Endothelial cell of umbilical vein (primary cell): ENCODE measurements around the gene TRAPPC14. TPM values are rescaled to one million over a fixed set of nuclear protein-coding genes. Genes with fewer than 3 reads are reported as not detected.

Experiments
- BruUV-seq: library from RNA; stranded (reverse); fragments of 400-500 nt; replicated peaks from 2 replicates; lab custom pipeline; 2021; lab: Mats Ljungman, UMichigan
- CTCF ChIA-PET: fragments of 300-600, 350-600 bp; sonication (Branson Sonifier 250); formaldehyde crosslinking; loops from one replicate; lab custom pipeline; 2021; ENCODE audit warnings: antibody characterized with exemption, inconsistent platforms; lab: Charles Lee
- POLR2A ChIA-PET: fragments of 300-600, 350-600 bp; sonication (Branson Sonifier 250); formaldehyde crosslinking; loops from one replicate; lab custom pipeline; 2021; ENCODE audit warnings: antibody characterized with exemption, inconsistent platforms; lab: Charles Lee
- DNase-seq: peaks from one replicate; pipeline ENCODE4 v3.0.0-alpha.2; 2011; ENCODE audit warnings: low read depth, low spot score
- FAIRE-seq: peaks from 2 replicates; lab custom pipeline; 2011; peaks lifted over from hg19 to GRCh38; lab: Jason Lieb, UNC
- H2AFZ ChIP-seq: 2 replicates; pipeline ENCODE4 v1.6.0; 2012; ENCODE audit warnings: low read depth, low read length, control low read depth, inconsistent platforms
- H3K27ac ChIP-seq: 2 replicates; pipeline ENCODE4 v1.5.1; 2011; ENCODE audit warnings: low read depth, mild to moderate bottlenecking, control low read depth, low read length, moderate library complexity; ENCODE audit not compliant: insufficient read depth
- H3K27me3 ChIP-seq, 2 experiments: 2 replicates each; pipeline versions ENCODE4 v1.6.0 to v1.6.1; 2011; ENCODE audit warnings: low read length in 2 of 2, mixed read lengths in 1 of 2; ENCODE audit not compliant: control insufficient read depth in 2 of 2, insufficient read depth in 2 of 2
- H3K36me3 ChIP-seq, 2 experiments: 2 replicates in 1 of 2; 3 replicates in 1 of 2; pipeline ENCODE4 v1.5.1; 2011; ENCODE audit warnings: low read length in 2 of 2, mild to moderate bottlenecking in 1 of 2, moderate library complexity in 1 of 2; ENCODE audit not compliant: control insufficient read depth in 2 of 2, insufficient read depth in 2 of 2; ENCODE audit errors: extremely low read depth in 1 of 2
- H3K4me1 ChIP-seq: 3 replicates; pipeline ENCODE4 v1.5.1; 2011; ENCODE audit warnings: mild to moderate bottlenecking, low read length; ENCODE audit not compliant: control insufficient read depth, insufficient read depth; ENCODE audit errors: extremely low read depth
- H3K4me2 ChIP-seq: 2 replicates; pipeline ENCODE4 v1.6.1; 2011; ENCODE audit warnings: low read length, control low read depth, mixed read lengths; ENCODE audit not compliant: insufficient read depth
- H3K4me3 ChIP-seq, 3 experiments: fragments of 200-600 bp in 1 of 3; sonication (generic), shearing (Covaris generic) in 1 of 3; replicated peaks in 1 of 3; 2 replicates each; pipeline ENCODE4 v1.5.1; 2011 to 2016; ENCODE audit warnings: control low read depth in 3 of 3, low read length in 3 of 3, mild to moderate bottlenecking in 2 of 3, inconsistent platforms in 1 of 3, low read depth in 1 of 3, moderate library complexity in 1 of 3; ENCODE audit not compliant: insufficient read depth in 1 of 3
- H3K79me2 ChIP-seq: 2 replicates; pipeline ENCODE4 v1.6.0; 2012; ENCODE audit warnings: low read length, inconsistent platforms; ENCODE audit not compliant: control insufficient read depth, insufficient read depth
- H3K9ac ChIP-seq: replicated peaks from 2 replicates; pipeline ENCODE3; 2011; ENCODE audit warnings: low read length, control low read depth; ENCODE audit not compliant: insufficient read depth; ENCODE audit errors: extremely low read depth
- H3K9me1 ChIP-seq: replicated peaks from 3 replicates; pipeline ENCODE4 v1.6.0; 2011; ENCODE audit warnings: mild to moderate bottlenecking, low read length; ENCODE audit not compliant: control insufficient read depth, insufficient read depth; ENCODE audit errors: extremely low read depth
- H3K9me3 ChIP-seq: replicated peaks from 2 replicates; pipeline ENCODE4 v1.5.1; 2012; ENCODE audit warnings: low read length, inconsistent platforms; ENCODE audit not compliant: control insufficient read depth, insufficient read depth
- H4K20me1 ChIP-seq: replicated peaks from 2 replicates; pipeline ENCODE3; 2011; ENCODE audit warnings: mild to moderate bottlenecking, low read length; ENCODE audit not compliant: control insufficient read depth, insufficient read depth; ENCODE audit errors: extremely low read depth
- EZH2 ChIP-seq: IDR thresholded peaks from 2 replicates; pipeline ENCODE4 v1.6.1; 2012; ENCODE audit warnings: borderline replicate concordance, low read depth, mild to moderate bottlenecking, moderate library complexity, low read length, inconsistent platforms; ENCODE audit not compliant: severe bottlenecking
- FOS ChIP-seq: IDR thresholded peaks from 2 replicates; pipeline ENCODE4 v1.6.1; 2011; ENCODE audit warnings: mild to moderate bottlenecking, low read length, moderate library complexity, borderline replicate concordance; ENCODE audit not compliant: insufficient read depth
- GATA2 ChIP-seq: IDR thresholded peaks from 2 replicates; pipeline ENCODE4 v1.7.0; 2011; ENCODE audit warnings: low read depth, mild to moderate bottlenecking, moderate library complexity, mixed read lengths, low read length; ENCODE audit not compliant: insufficient read length, insufficient read depth
- JUN ChIP-seq: IDR thresholded peaks from 2 replicates; pipeline ENCODE4 v1.6.1; 2011; ENCODE audit warnings: borderline replicate concordance, low read depth; ENCODE audit not compliant: insufficient read length, insufficient read depth
- MYC ChIP-seq: IDR thresholded peaks from one replicate; pipeline ENCODE4 v1.6.1; 2011; ENCODE audit warnings: mild to moderate bottlenecking, low read depth, low read length
- POLR2A ChIP-seq: IDR thresholded peaks from 2 replicates; pipeline ENCODE4 v1.6.1; 2012; ENCODE audit warnings: low read depth, mild to moderate bottlenecking, control low read depth, low read length
- POLR2AphosphoS5 ChIP-seq: IDR thresholded peaks from 2 replicates; pipeline ENCODE4 v1.6.1; 2012; ENCODE audit warnings: low read depth, mild to moderate bottlenecking, control low read depth, low read length, moderate library complexity; ENCODE audit not compliant: insufficient read depth
- dilution Hi-C: fragments of 300-500 bp; cut with MboI; formaldehyde crosslinking; loops from one replicate; pipeline ENCODE4 v1.15.0; 2019; ENCODE audit warnings: low sequenced_read_pairs; ENCODE audit not compliant: extremely low pct_ligation_motif_present
- intact Hi-C: fragments of 100-400 bp; cut with micrococcal nuclease; formaldehyde crosslinking; loops from one replicate; pipeline ENCODE4 v1.10.0; 2022
- polyA plus RNA-seq, 4 experiments: library from polyadenylated mRNA; depleted of rRNA in 3 of 4; stranded (reverse) in 3 of 4; unstranded in 1 of 4; fragments of >200 nt; gene quantifications; 2 replicates each; pipeline versions ENCODE4 v1.2.1 to v1.2.3, GENCODE V29; 2011 to 2012; ENCODE audit warnings: missing spikeins in 1 of 4
- total RNA-seq: library from RNA; stranded (reverse); gene quantifications from 2 replicates; pipeline ENCODE4 v1.2.3, GENCODE V29; 2021
- TF ChIP-seq, protein P1 (sequence below), 2 donors: IDR thresholded peaks; 1 replicate in 1 of 2; 2 replicates in 1 of 2; pipeline ENCODE4 v1.5.1; 2011; ENCODE audit warnings: low read length in 2 of 2, mild to moderate bottlenecking in 2 of 2, moderate library complexity in 2 of 2, control low read depth in 1 of 2, inconsistent platforms in 1 of 2, low read depth in 1 of 2; ENCODE audit not compliant: insufficient read depth in 1 of 2; ENCODE audit errors: extremely low read depth in 1 of 2
- TF ChIP-seq, protein P2 (sequence below): IDR thresholded peaks from 2 replicates; pipeline ENCODE4 v1.6.1; 2011; ENCODE audit not compliant: insufficient read depth, insufficient read length

Gene TRAPPC14
- total and polyA plus RNA-seq, 2 donors (not counting 3 experiments of a cell fraction or from before 2014, with no cell fraction given): 13.3 to 23.0 TPM

GRCh38 chr7:100167912-100168323 is 9.4 kb upstream of the TRAPPC14 start:
- H3K27ac ChIP-seq: no peak overlapping the region
- peaks cover 5 to 15% of the 10 kb centered on the region in 2 experiments for H3K27me3 ChIP-seq
- DNase-seq: no peak
- H3K4me3 ChIP-seq: peak overlapping the region; percentile 34 to 67 (median 55)
- ChIA-PET POLR2A (no interaction called here), CTCF (interaction anchor here (0.8 to 4.4 kb wide), 9 partner anchors 9 to 37 kb away, joined by 3 to 17 read pairs (median 5); partner anchors contain the start of genes GPC2, LAMTOR4, STAG3 and TRAPPC14)
- peak overlapping the region; percentile 88 for H2AFZ ChIP-seq
- H3K9ac ChIP-seq: no peak overlapping the region
- H3K9me1 ChIP-seq: no peaks in the 10 kb centered on the region
- intact Hi-C loops (loop anchor here (1.0 kb wide), 1 partner anchor 10 kb away; the partner anchor contains the start of gene TRAPPC14), dilution Hi-C loops (no loop called here)
- H3K79me2 ChIP-seq: no peaks in the 10 kb centered on the region
- H4K20me1 ChIP-seq: no peaks in the 10 kb centered on the region
- TF ChIP-seq MYC: no peak
- peak; percentile 28 for TF ChIP-seq POLR2A
- H3K36me3 ChIP-seq: no peaks in the 10 kb centered on the region
- no TSS peak for BruUV-seq
- no peak for FAIRE-seq
- H3K4me1 ChIP-seq: peaks cover 14% of the 10 kb centered on the region
- peak overlapping the region; percentile 84 for H3K4me2 ChIP-seq
- H3K9me3 ChIP-seq: no peaks in the 10 kb centered on the region

DNA sequence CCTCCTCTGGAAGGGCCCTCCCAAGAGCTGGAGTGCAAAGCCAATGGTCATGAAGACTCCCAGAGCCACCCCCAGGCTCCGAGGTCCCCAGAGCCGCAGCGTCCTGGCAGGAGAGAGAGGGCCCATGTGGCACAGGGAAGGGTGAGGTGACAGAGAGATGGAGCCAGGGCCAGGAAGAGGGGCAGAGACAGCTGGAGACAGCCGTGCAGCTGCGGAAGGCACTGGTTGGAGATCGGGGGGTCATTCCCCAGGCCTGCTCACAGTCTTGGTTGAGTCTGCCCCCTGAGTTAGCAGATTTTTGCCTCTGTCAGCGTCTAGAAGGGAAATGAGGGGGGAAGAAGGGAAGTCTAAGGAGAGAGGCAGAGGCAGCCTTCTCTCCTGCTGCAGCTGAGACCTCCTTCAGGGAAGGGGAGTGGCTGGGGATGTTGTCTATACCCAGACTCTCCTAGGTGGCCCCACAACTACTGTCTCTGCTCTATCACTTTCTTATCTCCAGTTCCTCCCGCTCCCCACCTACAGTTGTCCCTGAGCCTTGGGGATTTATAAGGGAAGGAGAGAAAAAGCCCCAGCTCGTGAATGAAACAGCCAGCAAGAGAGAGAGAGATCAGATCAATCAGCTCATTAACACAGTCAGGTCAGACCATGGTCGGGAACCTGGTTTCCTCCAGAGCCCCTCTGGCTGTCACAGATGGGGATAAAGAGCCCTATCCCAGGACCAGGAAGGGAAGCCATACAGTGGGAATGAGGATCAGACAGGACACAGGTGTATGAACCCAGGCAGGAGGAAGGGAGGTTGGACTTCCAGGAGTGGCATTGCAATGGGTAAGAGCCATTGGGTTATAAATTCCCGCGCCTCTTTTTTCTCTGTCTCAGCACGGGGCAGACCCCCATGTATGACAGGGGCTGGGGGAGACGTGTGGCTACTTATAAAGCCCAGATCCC is 8.7 kb upstream of the TRAPPC14 start:
- TSS peak; percentile 10 for BruUV-seq
- peaks cover 5 to 15% of the 10 kb centered on the region in 2 experiments for H3K27me3 ChIP-seq
- POLR2A ChIA-PET: no interaction called here

More for the DNA sequence above, 8.7 kb upstream of the TRAPPC14 start:
- Histone ChIP-seq H3K9me3 (no peaks in the 10 kb centered on the region), H3K4me2 (peak overlapping the region; percentile 84), H3K27ac (no peak overlapping the region), H4K20me1 (no peaks in the 10 kb centered on the region), H3K9me1 (no peaks in the 10 kb centered on the region), H3K9ac (no peak overlapping the region), H2AFZ (no peak overlapping the region), H3K4me3 (peak overlapping the region in 1 of 3 experiments; percentile 55), H3K79me2 (no peaks in the 10 kb centered on the region), H3K4me1 (peaks cover 14% of the 10 kb centered on the region), H3K36me3 (no peaks in the 10 kb centered on the region)
- FAIRE-seq (no peak), DNase-seq (no peak)
- dilution Hi-C loops (no loop called here), intact Hi-C loops (no loop called here)
- TF ChIP-seq JUN (no peak), GATA2 (no peak), POLR2AphosphoS5 (no peak), MYC (no peak), FOS (no peak), POLR2A (no peak), EZH2 (no peak)
- TF ChIP-seq, protein P1, sequence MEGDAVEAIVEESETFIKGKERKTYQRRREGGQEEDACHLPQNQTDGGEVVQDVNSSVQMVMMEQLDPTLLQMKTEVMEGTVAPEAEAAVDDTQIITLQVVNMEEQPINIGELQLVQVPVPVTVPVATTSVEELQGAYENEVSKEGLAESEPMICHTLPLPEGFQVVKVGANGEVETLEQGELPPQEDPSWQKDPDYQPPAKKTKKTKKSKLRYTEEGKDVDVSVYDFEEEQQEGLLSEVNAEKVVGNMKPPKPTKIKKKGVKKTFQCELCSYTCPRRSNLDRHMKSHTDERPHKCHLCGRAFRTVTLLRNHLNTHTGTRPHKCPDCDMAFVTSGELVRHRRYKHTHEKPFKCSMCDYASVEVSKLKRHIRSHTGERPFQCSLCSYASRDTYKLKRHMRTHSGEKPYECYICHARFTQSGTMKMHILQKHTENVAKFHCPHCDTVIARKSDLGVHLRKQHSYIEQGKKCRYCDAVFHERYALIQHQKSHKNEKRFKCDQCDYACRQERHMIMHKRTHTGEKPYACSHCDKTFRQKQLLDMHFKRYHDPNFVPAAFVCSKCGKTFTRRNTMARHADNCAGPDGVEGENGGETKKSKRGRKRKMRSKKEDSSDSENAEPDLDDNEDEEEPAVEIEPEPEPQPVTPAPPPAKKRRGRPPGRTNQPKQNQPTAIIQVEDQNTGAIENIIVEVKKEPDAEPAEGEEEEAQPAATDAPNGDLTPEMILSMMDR (IDR thresholded peaks at IDR 0.05; ENCODE audit: extremely low read depth in 1 of 2, insufficient read depth in 1 of 2, low read depth in 1 of 2, low read length in 2 of 2): no peak
- TF ChIP-seq, protein P2, sequence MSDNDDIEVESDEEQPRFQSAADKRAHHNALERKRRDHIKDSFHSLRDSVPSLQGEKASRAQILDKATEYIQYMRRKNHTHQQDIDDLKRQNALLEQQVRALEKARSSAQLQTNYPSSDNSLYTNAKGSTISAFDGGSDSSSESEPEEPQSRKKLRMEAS: no peak
- CTCF ChIA-PET: interaction anchor here (1.1 to 4.4 kb wide), 4 partner anchors 10 to 19 kb away, joined by 3 to 17 read pairs (median 4); partner anchors contain the start of genes GPC2, LAMTOR4 and STAG3
